GM12801 (cell line): ENCODE data around the gene TRIM68.

Source experiments
- TF ChIP-seq, protein P1 (sequence below): IDR thresholded peaks from one replicate; pipeline ENCODE4 v1.5.1; 2011; ENCODE audit warnings: control low read depth; ENCODE audit not compliant: insufficient read length; ENCODE audit errors: extremely low read depth

TRIM68 gene

DNA sequence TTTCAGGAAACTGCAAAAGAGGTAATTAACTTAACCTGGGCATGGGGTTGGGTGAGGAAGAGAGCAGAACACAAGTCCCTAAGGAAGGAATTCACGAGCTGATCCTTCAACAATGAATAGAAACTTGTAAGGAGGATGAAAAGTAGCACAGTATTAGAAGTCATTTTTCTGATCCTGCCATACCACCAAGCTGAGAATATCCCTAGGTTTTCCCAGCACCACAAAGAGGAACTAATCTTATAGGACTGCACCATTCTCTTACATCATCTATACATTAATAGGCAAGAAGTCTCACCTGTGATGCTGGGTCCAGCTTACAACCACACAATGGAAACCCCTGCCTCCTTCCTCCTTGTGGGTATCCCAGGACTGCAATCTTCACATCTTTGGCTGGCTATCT lies 14.3 kb downstream of the TRIM68 start, which contains the start of gene OR52I1:
TSS of gene OR52I1 (plus strand) at position 301 of the 400 bp plus-strand sequence. CDS start at position 301, 0 bp downstream.
- TF ChIP-seq, protein P1, sequence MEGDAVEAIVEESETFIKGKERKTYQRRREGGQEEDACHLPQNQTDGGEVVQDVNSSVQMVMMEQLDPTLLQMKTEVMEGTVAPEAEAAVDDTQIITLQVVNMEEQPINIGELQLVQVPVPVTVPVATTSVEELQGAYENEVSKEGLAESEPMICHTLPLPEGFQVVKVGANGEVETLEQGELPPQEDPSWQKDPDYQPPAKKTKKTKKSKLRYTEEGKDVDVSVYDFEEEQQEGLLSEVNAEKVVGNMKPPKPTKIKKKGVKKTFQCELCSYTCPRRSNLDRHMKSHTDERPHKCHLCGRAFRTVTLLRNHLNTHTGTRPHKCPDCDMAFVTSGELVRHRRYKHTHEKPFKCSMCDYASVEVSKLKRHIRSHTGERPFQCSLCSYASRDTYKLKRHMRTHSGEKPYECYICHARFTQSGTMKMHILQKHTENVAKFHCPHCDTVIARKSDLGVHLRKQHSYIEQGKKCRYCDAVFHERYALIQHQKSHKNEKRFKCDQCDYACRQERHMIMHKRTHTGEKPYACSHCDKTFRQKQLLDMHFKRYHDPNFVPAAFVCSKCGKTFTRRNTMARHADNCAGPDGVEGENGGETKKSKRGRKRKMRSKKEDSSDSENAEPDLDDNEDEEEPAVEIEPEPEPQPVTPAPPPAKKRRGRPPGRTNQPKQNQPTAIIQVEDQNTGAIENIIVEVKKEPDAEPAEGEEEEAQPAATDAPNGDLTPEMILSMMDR: no peak

DNA sequence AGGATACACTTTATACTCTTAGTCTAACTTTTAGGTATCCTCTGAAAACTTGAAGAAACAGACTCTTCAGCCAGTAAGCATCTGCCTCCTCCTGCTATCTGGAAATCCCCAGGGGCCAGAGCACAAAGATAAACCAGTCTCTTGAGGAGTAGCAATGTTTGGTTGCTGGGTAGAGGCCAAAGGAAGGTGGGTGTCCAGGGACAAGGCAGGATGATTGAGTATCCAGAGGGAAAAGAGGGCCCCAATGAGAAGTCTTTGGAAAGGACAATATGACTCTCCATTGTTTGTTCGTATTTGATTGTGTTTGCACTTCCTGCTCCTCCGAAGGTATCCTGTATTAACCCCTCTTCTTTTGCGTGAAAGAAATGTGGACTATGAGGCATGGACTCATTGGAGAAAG lies 19.0 kb downstream of the TRIM68 start:
- TF ChIP-seq, protein P1: no peak

DNA sequence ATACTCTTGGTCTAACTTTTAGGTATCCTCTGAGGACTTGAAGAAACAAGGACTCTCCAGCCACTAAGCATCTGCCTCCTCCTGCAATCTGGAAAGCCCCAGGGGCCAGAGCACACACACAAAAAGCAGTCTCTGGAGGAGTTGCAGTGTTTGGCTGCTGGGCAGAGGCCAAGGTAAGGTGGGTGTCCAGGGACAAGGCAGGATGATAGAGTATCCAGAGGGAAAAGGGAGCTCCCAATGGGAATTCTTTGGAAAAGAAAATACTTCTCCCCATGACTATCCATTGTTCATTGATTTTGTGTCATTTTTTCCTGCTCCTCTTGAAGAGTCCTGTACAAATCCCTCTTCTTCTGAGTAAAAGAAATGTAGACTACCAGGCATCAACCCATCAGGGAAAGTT lies 26.6 kb downstream of the TRIM68 start, which contains the start of gene OR52I2:
TSS of gene OR52I2 (plus strand) at position 301 of the 400 bp plus-strand sequence.
- TF ChIP-seq, protein P1: no peak

DNA sequence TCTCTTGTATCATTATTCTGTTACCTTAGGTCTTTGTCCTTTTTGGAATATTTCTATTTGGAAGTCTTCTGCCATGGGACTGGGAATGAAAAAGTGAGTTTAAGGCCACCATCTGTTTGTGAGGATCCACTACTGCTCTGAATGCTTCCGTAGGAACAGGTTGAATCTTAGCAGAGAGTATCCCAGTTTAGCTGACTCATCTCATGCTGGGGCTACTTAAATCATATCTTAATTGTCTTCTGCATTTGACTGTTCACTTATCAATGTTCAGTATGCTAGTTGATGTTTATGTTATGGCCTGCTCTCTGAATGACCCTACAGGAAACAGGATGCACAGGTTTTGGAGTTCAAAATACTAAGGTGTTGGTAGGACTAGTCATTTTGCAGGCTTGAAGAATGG lies 27.9 kb downstream of the TRIM68 start:
- TF ChIP-seq, protein P1: no peak

DNA sequence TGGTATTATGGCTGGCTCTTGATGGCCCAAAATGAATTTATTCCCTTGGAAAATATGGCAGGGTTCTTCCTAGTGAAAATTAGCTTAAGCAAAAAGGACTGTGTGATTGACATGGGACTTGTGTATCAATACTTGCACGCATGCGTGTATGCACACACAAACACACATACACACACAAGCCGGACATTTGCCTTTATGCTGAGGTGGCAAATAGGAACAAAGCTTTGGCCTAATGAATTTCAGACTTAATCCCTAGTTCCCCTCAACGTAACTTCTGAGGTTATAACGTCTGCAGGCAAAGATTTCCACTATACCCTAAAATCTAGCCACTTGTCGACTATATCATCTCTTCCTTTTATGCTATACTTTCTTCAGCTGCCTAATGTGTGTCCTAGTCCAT lies 29.4 kb downstream of the TRIM68 start:
- TF ChIP-seq, protein P1: no peak

DNA sequence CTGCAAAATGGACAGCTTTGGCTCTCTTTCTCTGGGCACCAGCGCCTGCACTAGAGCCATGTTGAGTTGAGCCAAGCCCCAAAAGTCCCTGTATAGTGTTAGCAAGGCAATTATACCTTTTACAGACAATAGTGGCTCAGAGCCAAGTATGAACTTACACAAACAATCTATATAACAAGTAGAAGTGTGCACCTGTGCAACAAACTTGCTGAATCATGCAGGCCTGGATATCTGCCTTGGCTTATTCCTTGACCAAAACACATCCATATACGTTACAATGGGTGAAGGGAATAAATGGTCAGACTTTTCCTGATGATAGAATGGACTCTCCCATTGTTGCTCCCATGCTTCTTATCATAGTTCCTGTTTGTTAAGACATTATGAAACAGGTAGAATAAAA lies 30.3 kb downstream of the TRIM68 start:
- TF ChIP-seq, protein P1: no peak

DNA sequence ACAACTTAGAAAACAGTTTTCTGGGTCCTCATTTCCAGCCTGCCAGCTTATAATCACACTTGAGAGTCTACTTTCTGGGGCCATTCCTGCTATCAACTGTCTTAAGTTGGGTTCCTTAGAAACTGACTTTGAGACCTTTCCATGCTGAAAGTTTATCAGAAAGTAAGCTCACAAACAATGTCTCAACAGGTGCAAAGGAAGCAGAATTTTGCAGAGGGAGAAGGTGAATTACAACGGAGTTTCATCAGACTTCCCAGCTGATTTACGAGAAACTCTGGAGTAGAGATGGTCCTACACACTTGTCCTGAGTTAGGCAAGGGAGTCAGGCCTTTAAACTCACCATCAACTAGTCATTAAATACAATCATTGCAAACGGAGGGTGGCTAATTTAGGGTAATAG lies 31.2 kb downstream of the TRIM68 start:
- TF ChIP-seq, protein P1: no peak
